SH-SY5Y (cell line): ENCODE measurements around the gene TSPAN4.

ENCODE experiments used
- GATA2 ChIP-seq: IDR thresholded peaks from 2 replicates; pipeline ENCODE4 v1.6.1; 2011; ENCODE audit warnings: mild to moderate bottlenecking, low read depth, low read length
- GATA3 ChIP-seq: IDR thresholded peaks from 2 replicates; pipeline ENCODE4 v1.6.1; 2011; ENCODE audit warnings: low read depth, mild to moderate bottlenecking, low read length, moderate library complexity

GRCh38 chr11:830295-831117 is 12.1 kb upstream of the TSPAN4 start:
- TF ChIP-seq GATA3, result no peak
- no peak for TF ChIP-seq GATA2
